ENCODE data around the gene CAPZA1. TPM values are rescaled to one million over a fixed set of nuclear protein-coding genes. Genes with fewer than 3 reads are reported as not detected.

CAPZA1 gene
- polyA plus RNA-seq, 1 donor, result 151 TPM

GRCh38 chr1:112699425-112700144 is 80.0 kb downstream of the CAPZA1 start:
- DNase-seq, result no peak

GRCh38 chr1:112700290-112701226 is 80.9 kb downstream of the CAPZA1 start:
- peak; percentile 95 for DNase-seq

- no peak for DNase-seq
These were observed 81.8 kb downstream of the CAPZA1 start for GRCh38 chr1:112701227-112702066.

- no peak for DNase-seq
These were observed 82.4 kb downstream of the CAPZA1 start for GRCh38 chr1:112702067-112702395.

- no peak for DNase-seq
These were observed 83.0 kb downstream of the CAPZA1 start for GRCh38 chr1:112702420-112703261.

- no peak for DNase-seq
These were observed 84.1 kb downstream of the CAPZA1 start for GRCh38 chr1:112703706-112704105.

GRCh38 chr1:112704391-112704933 is 84.8 kb downstream of the CAPZA1 start:
- DNase-seq, result no peak

- peak; percentile 97 for DNase-seq
These were observed 85.4 kb downstream of the CAPZA1 start for GRCh38 chr1:112704934-112705627.

- no peak for DNase-seq
These were observed 87.0 kb downstream of the CAPZA1 start, which contains the start of gene RHOC for GRCh38 chr1:112706505-112707220. RHOC (minus strand) TSS chr1:112707127; CDS start chr1:112703799, 3,328 bp downstream.

- peak; percentile 90 for DNase-seq
These were observed 87.8 kb downstream of the CAPZA1 start for GRCh38 chr1:112707221-112708001.

- no peak for DNase-seq
These were observed 88.4 kb downstream of the CAPZA1 start for GRCh38 chr1:112708002-112708448.

GRCh38 chr1:112708489-112708888 is 88.9 kb downstream of the CAPZA1 start:
- no peak for DNase-seq

- no peak for DNase-seq
These were observed 90.5 kb downstream of the CAPZA1 start for GRCh38 chr1:112710159-112710558.

GRCh38 chr1:112710586-112710985 is 91.0 kb downstream of the CAPZA1 start:
- no peak for DNase-seq

GRCh38 chr1:112711041-112711440 is 91.4 kb downstream of the CAPZA1 start:
- DNase-seq, result no peak

GRCh38 chr1:112711670-112712069 is 92.0 kb downstream of the CAPZA1 start:
- no peak for DNase-seq

- no peak for DNase-seq
These were observed 92.6 kb downstream of the CAPZA1 start for GRCh38 chr1:112712191-112712590.

- DNase-seq, result no peak
These were observed 93.1 kb downstream of the CAPZA1 start for GRCh38 chr1:112712701-112713128.
